GM18526 (cell line): ENCODE data around the gene MIA3.
A peak's percentile ranks its signal among the peaks of the same experiment; 100 is the strongest.

Source experiments
- POLR2A ChIP-seq: IDR thresholded peaks from 3 replicates; pipeline ENCODE4 v1.6.1; 2011; ENCODE audit not compliant: insufficient read length; ENCODE audit errors: extremely low read depth

Gene MIA3

DNA sequence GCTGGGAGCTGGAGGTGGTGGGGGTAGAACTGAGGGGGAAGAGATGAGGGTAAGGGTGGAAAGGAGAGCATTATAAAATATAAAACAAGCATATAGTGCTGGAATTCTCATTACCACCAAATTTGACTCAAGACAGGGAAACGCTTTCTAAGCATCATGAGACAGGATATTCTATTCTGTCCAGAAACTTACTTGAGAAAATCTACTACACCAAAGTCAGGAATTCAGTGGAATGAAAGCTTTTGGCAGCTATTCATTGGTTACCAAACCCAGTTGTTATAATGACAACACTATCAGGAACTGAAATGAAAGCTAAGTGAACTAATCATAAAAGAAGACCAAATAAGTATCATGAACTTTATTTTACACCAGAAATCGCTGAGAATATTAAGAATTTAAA is 79.9 kb downstream of the MIA3 start:
- TF ChIP-seq POLR2A, result no peak

DNA sequence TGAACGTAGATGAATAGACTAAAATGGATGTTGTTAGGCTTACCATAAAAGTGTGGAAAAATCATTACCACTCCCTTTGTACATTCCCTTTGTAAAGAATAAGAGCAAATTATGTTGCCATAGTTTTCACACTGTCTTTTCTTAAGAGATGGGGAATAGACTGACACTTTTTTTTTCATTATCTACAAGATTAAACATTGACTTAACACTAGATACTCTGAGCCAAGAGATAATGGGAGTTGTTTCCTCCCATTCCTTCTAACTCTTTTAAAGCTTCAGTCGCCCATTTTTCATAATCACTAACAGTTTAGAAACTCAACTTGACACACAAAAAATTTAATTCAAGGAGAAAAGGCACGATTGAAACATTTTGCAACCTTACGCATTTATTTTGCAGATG is 84.3 kb downstream of the MIA3 start:
- no peak for TF ChIP-seq POLR2A

DNA sequence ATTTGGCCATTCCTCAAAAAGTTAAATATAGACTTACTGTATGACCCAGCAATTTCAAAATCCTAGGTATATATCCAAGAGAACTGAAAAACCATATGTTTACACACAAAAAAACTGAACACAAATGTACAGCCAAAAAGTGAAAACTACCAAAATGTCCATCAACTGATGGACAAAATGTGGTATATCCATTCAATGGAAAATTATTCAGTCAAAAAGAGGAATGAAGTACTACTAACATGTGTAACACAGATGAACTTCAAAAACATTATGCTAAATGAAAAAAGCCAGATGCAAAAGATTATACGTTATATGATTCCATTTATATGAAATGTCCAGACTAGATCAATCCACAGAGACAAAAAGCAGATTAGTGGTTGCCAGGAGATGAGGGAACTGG is 86.4 kb downstream of the MIA3 start:
- no peak for TF ChIP-seq POLR2A

DNA sequence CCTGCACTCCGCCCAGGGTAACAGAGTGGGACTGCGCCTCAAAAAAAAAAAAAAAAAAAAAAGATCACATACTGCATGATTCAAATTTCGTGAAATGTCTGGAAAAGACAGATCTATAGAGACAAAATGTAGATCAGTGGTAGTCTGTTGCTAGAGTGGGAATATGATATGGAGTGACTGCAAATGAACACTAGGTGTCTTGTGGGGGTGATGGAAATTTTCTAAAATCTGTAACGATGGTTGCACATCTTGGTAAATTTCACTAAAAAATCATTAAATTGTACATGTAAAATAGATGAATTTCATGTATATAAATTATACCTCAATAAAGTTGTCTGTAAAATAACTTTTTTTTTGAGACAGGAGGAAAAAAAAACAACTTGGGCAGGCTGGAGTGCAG is 88.9 kb downstream of the MIA3 start:
- no peak for TF ChIP-seq POLR2A

DNA sequence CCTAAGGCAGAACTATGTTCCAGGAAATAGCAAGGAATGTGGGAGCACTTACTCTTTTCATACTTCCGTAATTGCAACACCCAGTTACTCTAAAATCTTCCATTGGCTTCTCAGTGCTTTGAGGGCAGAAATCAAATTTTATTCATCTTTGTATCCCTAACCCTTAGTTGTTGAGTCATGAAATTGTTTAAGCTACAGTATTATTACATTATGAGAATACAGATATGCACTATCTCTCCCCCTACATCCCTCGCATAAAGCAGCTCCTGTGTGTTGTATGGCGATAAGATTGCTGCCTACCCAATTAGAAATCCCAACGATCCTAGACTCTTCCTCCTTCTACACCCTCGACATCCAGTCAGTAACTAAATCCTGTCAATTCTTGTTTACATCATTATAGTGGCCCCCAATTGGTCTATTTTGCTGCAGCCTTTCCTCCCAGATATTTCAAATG is 91.8 kb downstream of the MIA3 start:
- TF ChIP-seq POLR2A, result no peak

DNA sequence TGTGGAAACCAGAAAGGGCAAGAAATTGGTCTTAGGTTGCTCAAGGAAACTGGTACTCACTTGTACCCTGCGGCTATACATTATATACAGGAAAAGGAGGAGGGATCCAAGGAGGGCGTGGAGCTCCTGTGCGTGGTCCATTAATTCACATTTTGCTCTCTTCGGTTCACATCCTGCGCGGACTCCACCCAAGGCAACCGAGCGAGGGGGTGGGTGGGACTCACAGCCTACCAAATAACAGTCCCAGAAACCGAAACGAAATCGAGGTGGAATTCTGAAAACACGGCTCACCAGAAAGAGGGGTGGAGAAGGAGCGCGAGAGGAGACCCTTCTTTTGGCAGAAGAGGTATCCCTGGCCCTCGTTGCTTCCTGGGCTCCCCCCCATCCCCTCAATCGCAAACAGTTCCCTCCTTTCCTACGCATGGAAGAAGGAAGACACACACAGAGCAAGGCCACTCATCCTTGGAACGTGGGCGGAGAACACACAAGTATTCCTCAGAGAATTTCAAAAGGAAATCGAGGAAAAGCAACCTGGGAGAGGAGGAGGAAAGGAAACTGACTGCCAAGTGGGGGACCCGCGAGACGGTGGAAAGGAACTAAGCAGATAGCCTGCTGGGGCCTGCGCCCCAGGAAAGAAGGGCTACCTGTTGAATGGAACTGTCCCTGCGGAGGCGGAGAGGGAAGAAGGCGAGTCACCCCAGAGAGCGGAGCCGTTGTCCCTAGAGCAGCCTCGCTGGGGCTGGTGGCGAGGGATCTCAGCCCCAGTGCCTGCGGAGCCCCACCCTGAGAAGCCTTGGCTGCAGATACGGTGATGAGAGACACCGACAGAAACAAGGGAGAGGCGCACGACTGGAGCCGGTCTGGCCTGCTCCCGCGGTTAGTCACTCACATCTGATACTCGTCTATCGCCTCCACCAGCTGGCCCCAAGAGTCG is 93.7 kb downstream of the MIA3 start:
- peak; percentile 21 for TF ChIP-seq POLR2A

DNA sequence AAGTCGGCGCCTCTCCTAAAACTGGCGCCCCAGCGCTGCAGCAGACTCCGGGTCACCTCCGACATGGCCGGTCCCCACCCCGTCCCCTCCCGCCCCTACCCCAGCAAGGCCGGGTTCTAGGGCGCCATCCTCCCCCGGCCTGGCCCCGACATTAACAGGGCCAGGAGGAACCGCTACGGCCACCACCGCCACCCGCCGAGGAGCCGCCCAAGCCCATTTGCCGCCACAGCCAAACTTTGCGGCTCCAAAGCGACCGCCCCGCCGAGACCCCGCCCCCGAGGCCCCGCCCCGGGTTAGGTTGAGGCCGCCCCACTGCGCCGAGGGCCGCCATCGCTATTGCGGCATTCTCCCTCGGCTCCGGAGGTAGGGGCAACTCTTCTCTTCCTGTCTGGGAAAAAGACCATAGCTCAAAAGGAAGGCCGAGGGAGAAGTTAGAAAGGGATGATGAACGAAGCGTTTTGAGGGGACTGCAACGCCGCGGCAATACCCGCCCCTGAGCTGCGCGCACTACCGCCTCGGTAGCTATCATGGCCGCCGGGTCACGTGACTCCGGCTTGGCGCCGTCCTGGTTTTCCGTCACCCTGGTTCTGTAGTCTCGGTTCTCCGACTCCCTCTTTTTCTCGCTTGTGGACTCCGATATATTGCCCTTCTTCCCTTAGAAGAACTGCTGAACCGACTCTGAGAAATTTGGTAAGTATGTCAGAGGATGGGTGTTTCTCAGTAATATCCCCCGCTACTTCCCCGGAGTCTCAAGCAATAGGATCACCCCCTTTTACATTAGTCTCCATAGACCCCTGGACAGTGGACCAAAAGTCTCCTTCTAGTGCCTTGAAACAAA is 94.6 kb downstream of the MIA3 start, which contains the start of the genes AIDA and BROX:
AIDA (minus strand) TSS at position 239 of the 838 bp plus-strand sequence; CDS start at position 65, 174 bp downstream.
BROX (plus strand) TSS at position 312 of the 838 bp plus-strand sequence. CDS start 3,136 bp downstream, outside the sequence.
- no peak for TF ChIP-seq POLR2A

DNA sequence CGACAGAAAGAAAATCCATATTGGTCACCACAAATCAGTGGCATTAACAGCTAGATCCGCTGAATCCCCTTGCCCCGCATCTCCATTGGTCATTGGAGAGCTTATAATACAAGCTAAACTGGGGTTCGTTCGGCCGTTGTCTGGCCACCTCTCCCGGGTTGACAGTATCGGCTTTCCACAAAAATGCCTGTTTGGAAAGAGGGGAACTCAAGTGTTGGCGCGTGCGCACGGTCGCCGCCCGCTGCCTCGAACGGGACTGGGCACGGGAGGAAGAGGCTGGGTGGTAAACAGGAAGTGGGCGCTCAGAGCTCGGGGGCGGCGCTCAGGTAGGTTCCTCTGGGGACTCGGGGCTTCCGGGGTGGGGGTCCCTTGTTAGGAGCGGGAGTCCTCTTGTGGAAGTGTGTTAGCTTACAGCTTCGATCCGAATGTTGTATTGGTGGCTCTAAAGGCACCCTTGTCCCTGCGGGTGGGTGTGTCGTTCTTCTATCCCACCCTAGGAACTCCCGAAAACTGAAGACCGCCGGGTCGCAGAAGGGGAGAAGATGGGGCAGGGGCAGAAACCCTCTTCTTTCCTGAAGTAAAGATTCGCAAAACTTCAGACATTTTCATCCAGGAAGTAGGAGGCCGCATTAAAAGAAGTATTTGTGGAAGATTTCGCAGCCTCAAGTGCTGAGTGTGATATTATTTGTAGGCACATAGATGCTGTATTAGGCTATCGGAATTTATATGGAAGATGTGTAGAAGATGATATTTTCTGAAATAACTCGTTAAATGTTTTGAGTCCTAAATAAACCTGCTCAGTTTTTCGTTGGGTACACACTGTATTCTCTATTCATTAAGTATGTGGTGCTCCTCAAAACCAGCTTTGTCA is 95.4 kb downstream of the MIA3 start:
- peak; percentile 50 for TF ChIP-seq POLR2A

DNA sequence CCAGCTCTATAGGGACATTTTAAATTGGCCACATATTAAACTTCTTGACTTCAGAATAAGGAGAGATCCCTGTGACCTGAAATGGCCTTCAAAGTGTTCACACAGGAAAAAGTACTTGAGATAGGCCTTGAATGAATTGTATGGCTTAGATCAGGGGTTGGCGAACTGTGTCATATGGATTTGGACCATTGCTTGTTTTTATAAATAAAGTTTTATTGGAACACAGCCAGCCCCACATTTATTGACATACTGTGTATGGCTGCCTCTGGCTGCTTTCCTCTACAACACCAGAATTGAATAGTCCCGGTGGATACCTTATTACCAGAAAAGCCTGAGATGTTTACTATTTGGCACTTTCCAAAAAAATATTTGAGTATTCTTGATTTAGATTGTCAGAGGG is 98.5 kb downstream of the MIA3 start:
- no peak for TF ChIP-seq POLR2A
